GM20000 (cell line): ENCODE results near the gene ACOT4.
"Not testable (repeated sequence)": the region's sequence is repeated elsewhere in the genome, so short reads cannot be mapped to it uniquely, and the experiment has no call there.

ENCODE experiments used
- DNase-seq: peaks from one replicate; pipeline ENCODE4 v3.0.0; 2012; ENCODE audit warnings: low spot score
- CTCF ChIP-seq: IDR thresholded peaks from 2 replicates; pipeline ENCODE4 v1.5.1; 2012; ENCODE audit warnings: mild to moderate bottlenecking, control low read depth; ENCODE audit errors: extremely low read depth, missing control alignments

Gene ACOT4

GRCh38 chr14:73589116-73589515 lies 2.6 kb upstream of the ACOT4 start:
- no peak for DNase-seq
- TF ChIP-seq CTCF: no peak

DNA sequence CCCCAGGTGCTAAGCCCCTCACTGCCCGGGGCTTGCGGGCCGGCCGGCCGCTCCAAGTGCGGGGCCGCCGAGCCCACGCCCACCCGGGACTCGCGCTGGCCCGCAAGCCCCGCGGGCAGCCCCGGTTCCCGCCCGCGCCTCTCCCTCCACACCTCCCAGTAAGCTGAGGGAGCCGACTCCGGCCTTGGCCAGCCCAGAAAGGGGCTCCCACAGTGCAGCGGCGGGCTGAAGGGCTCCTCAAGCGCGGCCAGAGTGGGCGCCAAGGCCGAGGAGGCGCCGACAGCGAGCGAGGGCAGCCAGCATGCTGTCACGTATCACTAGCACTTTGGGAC lies 1.0 kb upstream of the ACOT4 start:
- not testable (repeated sequence) for DNase-seq

DNA sequence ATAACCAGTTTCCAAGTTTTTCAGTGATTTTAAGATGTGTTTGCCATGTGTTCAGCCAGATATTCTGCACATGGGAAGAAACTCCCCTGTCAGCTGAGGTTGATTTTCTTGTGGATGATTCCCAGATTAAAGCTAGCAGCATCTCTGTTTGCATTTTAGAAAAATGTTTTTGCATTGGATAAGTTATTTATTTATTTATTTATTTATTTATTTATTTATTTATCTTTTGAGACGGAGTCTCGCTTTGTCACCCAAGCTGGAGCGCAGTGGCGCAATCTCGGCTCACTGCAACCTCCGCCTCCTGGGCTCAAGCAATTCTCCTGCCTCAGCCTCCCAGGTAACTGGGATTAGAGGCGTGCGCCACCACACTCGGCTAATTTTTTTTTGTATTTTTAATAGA lies 2.8 kb downstream of the ACOT4 start:
- no peak for DNase-seq
- TF ChIP-seq CTCF: no peak

- no peak for TF ChIP-seq CTCF
- no peak for DNase-seq
Measured at GRCh38 chr14:73599499-73599898, 7.8 kb downstream of the ACOT4 start.

DNA sequence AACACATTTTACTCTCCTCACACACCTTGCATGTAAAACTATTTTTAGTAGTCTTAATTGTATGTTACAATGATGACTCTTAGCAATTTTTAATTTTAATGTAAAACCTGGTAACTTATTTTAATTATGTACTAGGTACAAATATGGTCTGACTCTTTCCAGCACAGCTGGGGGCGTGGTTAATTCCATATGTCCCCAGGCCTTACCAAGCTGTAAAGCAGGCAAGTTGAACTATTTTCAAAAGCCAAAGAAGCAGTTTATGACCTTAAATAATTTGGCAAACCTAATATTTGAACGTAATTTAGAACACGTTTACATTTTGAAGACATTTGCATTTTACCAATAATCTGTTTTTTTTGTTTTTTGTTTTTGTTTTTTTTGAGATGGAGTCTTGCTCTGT lies 11.3 kb downstream of the ACOT4 start:
- DNase-seq: no peak
- TF ChIP-seq CTCF: no peak

DNA sequence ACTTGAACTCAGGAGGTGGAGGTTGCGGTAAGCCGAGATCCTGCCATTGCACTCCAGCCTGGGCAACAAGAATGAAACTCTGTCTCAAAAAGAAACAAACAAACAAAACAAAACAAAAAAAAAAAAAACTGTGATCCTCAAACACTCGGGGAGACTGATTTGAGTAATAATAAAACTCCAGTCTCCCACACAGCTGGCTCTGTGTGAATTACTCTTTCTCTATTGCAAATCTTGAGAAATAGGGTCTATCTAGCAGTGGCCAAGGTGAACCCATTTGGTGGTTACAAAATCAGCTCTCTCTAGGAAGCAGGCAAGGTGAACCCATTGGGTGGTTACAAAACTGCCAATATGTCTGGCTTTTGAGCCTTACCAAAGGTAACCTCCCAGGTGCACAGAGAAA lies 14.6 kb downstream of the ACOT4 start:
- TF ChIP-seq CTCF: no peak
- no peak for DNase-seq

- no peak for DNase-seq
- no peak for TF ChIP-seq CTCF
Measured at GRCh38 chr14:73607241-73607640, 15.6 kb downstream of the ACOT4 start.

- no peak for TF ChIP-seq CTCF
- DNase-seq: no peak
Measured at GRCh38 chr14:73610687-73611086, 19.0 kb downstream of the ACOT4 start.
